NCI-H1417 (cell line): Measurements from ENCODE around the gene TMEM117.
"Not testable (repeated sequence)": the region's sequence is repeated elsewhere in the genome, so short reads cannot be mapped to it uniquely, and the experiment has no call there.

Source experiments
- DNase-seq, 3 experiments: peaks; one replicate each; lab custom pipeline; 2025; lab: John Stamatoyannopoulos, UW

TMEM117 gene

DNA sequence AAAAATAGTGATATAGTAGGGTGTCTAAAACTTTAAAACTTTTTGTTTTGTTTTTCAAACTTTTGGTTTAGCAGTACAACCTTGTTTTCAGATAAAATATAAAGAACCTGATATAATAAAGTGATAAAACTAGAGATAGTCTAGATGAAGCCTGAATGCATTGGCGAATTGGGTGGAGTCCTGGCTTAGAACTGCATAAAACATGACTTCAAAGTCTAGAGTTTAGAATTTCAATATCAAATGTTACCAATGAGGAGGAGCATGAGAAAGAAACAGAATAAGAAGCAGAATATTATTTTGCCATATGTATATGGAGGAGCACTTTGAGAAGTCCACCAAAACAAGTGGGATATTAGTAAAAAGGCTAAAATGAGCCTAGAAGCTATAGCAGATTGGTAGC is 263.6 kb downstream of the TMEM117 start:
- no peak for DNase-seq

- DNase-seq = no peak
Observed at GRCh38 chr12:44100264-44100663, 264.4 kb downstream of the TMEM117 start.

GRCh38 chr12:44101475-44101874 is 265.6 kb downstream of the TMEM117 start:
- no peak for DNase-seq

DNA sequence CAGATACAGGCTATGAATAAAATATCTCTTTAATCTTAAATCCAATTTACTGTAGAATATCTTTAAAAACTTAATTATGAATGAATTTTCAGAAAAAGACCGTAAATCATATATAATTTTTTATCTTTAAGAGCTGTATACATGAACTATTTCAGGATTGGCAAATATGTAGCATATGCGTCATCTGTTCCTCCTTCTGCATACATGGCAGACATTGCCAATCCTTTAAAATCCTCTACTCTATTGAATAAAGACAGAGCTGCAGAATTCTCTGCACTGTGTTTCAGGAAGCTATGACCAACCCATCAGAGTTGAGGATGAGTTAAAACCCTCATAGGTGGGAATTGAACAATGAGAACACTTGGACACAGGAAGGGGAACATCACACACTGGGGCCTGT is 279.0 kb downstream of the TMEM117 start:
- no peak for DNase-seq

DNA sequence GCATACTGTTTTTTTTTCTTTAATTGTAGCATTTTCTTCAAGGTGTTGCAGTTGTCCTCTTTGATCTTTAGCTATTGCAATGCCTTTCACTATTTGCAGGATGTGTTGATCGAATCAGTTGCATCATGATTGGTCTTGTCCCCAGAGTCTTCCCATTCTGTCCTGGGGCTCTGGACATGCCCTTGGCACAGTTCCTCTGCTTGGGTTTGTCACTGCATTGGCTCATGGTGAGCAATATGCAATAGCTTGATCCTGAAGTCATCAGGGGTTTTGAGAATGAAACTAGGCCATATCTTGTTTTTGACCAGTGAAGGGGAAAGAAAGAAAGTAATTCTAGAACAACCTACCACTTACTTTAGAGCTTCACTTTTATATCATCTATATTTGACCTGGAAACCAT is 281.5 kb downstream of the TMEM117 start:
- no peak for DNase-seq

DNA sequence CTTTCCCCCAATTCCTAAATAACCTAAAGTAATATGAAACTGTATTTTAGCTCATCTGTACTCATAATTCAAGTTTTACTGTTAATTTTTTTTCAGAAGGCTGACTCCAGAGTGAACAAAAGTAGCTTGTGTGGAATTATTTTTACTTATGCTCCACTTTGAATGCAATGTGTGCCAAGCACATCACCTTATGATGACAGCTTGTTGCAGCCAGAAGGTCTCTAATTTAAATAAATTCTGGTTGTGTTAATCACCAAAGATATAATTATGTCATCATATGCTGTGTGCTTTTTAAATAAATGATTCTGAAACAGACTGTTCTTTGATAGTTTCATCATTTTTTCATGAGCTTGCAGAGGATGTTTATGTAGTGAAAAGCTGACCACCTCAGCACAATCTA is 283.1 kb downstream of the TMEM117 start:
- DNase-seq = no peak

DNA sequence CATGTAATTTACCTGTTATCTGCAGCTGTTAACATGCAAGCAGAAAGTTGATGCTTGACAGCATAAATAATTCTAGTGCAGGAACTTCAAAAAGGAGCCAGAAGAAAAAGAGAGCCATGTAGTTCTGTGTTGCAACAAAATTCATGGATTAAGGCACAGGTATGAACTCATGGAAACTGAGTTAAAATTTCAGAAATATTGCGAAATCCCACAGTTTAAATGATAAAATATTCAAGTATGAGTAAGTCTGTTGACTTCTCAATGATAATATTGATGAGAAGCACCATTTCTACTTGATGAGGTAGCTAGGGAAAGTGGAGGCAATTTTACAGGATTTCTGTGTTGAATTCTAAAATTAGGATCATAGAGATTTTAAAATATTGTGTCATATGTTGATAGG is 290.9 kb downstream of the TMEM117 start:
- DNase-seq = no peak

DNA sequence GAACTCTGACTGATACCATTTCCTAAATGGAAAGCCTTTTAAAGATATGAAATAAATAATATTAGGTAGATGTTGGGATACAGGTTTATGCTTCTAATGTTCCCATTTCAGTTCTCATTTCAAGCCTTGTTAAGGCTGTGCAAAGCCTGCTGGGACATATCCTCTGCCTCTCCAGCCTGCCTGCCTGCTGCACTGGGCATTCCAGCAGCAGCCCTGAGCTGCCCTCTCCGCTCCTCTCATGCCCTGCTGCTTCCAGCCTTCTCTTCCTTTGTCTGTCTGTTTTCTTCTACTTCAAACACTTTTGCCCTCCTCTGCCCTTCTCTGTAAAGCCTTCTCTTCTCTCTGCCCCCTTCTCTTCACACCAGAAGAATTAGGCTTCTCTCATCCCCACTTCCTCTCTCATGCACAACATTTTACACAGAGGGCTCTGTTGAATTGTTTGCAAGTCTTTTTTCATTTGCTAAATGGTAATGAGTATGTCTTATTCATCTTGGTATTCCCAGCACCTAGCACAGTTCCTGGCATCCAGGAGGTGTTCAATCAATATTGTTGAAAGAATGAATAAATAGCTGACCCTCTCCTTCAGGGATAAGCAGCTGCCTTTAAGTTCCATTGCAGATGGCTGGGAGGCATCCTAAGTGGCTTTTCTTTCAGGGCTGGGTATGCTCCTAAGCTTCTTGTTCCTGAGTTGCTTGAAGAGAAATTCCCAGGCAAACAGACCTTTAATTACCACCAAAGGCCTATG is 292.3 kb downstream of the TMEM117 start:
- no peak for DNase-seq

GRCh38 chr12:44143175-44143574 is 307.3 kb downstream of the TMEM117 start:
- peak in 1 of 3 experiments; percentile 43 for DNase-seq

DNA sequence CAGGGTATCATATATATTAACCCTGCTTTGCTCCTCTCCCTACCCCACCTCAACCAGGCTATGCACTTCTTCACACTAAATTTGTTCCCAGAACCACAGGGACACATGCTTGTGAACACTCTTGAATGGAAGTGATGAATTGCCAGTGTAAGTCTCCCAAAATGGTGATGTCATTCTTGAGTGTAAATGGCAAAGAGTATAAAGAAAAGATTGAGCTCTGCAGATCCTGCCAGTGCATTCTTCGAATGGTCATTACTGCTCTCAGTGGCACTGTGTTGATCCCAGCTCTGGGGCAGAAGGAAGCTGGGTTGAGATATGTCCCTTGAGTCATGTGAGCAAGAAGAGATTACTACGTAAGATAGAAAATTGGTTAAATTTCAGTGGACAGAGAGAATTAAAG is 313.1 kb downstream of the TMEM117 start:
- DNase-seq = no peak

GRCh38 chr12:44154128-44154527 is 318.2 kb downstream of the TMEM117 start:
- DNase-seq = no peak

GRCh38 chr12:44155358-44155757 is 319.5 kb downstream of the TMEM117 start:
- no peak for DNase-seq

DNA sequence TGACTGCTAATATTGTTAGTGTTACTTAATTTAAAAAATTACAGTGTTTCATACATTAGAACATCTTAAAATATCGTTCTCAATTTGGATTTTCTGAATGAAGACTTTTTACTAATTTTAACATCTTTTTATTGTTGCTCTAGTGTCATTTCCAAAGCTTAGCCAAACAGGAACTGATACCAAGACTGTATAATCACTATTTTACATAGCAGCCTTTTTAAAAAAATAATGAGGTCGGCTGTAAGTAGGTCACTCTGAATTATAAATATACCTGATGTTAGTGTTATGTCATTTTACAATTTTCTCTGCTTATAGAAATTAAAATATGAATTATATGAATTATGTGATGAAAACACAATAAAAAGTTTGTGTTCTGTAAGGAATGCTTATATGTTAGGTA is 321.5 kb downstream of the TMEM117 start:
- DNase-seq = no peak

DNA sequence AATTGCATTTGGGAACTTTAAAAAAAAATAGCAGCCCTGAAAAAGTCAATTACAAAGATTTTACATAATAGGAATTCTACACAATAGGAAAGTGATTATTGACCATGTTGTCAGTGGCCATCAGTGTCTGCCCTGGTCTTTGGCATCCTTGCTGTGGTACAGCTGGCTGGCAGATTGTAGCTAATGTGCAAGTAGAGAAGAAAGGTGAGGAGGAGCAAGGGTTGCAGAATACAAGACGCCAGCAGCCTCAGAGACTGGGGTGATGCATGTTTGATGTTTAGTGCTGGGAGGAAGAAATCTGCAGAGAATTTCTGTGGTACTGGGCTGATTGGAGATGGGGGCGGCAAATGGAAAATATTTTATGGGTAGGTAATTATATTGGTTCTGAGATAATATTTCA is 322.9 kb downstream of the TMEM117 start:
- peak in 1 of 3 experiments; percentile 36 for DNase-seq

DNA sequence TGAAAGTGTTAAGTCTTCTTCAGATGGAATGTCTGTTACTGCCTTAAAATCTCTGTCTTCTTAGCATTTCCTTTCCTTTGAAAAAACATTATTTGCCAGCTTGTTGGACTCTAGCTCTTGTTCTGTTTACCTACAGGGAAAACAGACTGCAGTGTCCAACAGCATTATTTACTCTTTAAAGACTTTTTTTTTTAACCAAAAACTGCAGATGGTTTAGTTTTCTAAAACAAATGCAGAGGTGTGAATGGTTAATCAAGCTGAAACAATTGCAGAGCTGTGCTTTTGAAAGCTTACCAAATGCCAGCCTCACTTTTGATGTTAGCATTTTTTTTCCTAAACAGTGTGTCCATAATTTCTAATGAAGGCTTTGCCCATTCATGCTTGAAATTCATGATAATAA is 323.3 kb downstream of the TMEM117 start:
- DNase-seq = peak in 1 of 3 experiments; percentile 41

GRCh38 chr12:44159862-44160261 is 324.0 kb downstream of the TMEM117 start:
- DNase-seq = no peak

GRCh38 chr12:44162961-44163360 is 327.1 kb downstream of the TMEM117 start:
- DNase-seq = no peak

- no peak for DNase-seq
Observed at GRCh38 chr12:44174053-44174452, 338.2 kb downstream of the TMEM117 start.

DNA sequence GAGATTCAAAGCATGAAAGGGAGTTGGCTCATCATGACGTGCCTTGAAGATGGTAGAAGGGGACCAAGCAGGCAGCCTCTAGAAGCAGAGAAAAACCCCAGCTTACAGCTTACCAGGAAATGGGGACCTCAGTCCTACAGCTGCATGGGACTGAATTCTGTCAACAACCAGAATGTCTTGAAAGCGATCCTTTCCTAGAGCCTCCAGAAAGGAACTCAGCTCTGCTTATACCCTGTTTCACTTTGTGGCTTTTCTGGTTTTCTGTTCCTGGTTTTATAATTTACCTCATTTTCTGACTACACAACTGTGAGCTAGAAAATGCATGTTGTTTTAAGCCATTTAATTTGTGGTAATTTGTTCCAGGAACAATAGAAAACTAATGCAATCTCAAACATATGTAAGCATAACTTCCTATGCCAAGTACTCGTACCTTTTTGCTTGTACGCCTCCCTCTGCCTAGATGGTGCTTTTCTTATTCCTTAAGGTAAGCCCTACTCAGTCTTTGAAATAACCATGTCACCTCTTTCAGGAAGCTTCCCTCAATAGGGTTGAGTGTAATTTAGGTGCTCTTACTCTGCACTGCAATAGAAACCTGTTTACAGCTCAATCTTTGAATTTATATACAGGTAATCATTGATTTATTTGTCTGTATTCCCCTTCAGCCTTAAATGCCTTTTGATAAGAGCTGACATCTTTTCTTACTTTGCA is 348.8 kb downstream of the TMEM117 start:
- DNase-seq = no peak

DNA sequence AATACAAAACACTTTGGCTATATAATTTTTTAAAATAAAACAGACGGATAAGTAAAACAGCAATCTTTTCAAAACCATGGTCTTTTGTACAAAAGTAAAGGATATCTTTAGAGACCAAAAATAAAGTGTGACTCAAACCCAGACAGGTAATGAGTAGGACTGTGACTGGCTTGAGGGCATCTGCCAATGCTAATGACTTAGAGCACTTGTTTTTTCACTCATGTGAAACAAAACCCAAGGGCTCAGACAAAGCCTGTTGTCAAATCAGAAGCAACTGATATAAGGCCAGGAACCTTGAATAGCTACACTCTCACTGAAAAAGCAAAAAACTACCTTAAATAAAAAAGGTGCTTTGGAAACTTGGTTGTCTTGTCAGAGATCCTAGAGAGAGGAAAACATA is 357.4 kb downstream of the TMEM117 start:
- peak; percentile 13 to 91 (median 59) for DNase-seq

DNA sequence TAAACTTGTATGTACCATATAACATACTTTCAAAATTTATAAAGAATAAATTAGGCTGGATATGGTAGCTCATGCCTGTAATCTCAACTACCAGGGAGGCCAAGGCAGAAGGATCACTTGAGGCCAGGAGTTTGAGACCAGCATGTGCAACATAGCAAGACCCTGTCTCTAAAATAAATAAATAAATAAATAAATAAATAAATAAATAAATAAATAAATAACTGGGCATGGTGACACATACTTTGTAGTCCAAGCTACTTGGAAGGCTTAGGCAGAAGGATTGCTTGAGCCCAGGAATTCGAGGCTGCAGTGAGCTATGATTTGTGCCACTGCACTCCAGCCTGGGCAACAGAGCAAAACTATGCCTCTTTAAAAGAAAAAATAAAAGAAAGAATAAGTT is 359.8 kb downstream of the TMEM117 start:
- DNase-seq = not testable (repeated sequence)

DNA sequence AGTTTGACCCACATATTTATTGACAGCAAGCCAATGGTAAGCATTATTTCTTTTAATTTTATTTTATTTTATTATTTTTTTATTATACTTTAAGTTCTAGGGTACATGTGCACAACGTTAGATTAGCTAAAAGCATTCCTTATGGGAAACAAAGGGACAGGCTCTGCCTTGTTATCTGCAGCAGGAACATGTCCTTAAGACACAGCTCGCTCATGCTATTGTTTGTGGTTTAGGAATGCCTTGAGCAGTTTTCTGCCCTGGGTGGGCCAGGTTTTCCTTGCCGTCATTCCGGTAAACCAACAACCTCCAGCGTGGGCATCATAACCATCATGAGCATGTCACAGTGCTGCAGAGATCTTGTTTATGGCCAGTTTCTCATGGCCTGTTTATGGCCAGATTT is 370.2 kb downstream of the TMEM117 start:
- DNase-seq = no peak

DNA sequence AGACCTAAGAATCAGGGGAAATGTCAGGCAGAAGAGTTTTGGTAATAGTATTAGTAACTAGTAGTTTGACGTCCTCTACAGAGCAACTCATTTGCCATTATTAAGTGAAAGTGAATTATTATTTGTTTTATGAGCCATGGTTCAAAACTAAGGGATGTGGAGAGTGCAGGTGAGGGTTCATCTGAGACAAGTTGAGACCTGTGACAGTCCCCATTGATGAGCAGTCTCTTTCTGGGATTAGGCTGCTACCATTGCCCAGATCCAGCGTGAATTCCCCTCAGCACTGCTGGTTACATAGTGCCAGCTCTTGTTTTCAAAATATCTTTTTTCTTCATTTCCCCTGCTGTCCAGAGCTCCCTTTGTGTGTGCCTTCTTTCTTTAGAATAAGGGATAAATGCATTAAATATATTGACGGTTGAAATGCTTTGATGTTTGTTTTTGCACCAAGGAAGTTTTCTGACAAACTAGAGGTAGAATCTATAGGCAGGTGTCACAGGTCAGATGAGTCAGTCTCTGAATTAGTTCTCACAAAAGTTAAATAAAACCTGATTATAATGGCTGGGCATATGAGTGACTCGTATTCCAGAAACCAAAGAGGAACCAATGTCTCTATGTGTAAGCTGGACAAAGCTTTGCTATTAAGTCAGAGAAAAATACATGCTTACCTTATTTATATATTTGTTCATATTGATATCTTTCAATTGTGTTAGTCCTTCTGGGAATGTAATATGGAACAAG is 381.4 kb downstream of the TMEM117 start:
- DNase-seq = peak in 2 of 3 experiments; percentile 49 to 75
